Measurements from ENCODE around the gene FSHB. TPM values are rescaled to one million over a fixed set of nuclear protein-coding genes. Genes with fewer than 3 reads are reported as not detected.
"Not testable (repeated sequence)": the region's sequence is repeated elsewhere in the genome, so short reads cannot be mapped to it uniquely, and the experiment has no call there.

FSHB gene
- not detected for total RNA-seq

GRCh38 chr11:30230714-30231113 is at the start of gene FSHB:
Gene FSHB (plus strand): TSS chr11:30231014. CDS start chr11:30231903, 889 bp downstream.
- 74% methylated on average over 3 of the region's 3 CpGs for WGBS
- no peak within 1 kb of the TSS for H3K27ac ChIP-seq
- no peaks in the 10 kb centered on the region for H3K27me3 ChIP-seq
- no peaks in the 10 kb centered on the region for H3K4me1 ChIP-seq
- H3K4me3 ChIP-seq = no peak within 1 kb of the TSS
- no peak for DNase-seq (ENCODE audit: low spot score in 2 of 2)
- no peaks in the 10 kb centered on the region for H3K36me3 ChIP-seq
- TF ChIP-seq POLR2A (IDR thresholded peaks at IDR 0.05) (no peak), EP300 (IDR thresholded peaks at IDR 0.05) (no peak), CTCF (IDR thresholded peaks at IDR 0.05) (no peak), POLR2AphosphoS5 (IDR thresholded peaks at IDR 0.05) (no peak)
- peaks cover 4% of the 10 kb centered on the region for H3K9me3 ChIP-seq

DNA sequence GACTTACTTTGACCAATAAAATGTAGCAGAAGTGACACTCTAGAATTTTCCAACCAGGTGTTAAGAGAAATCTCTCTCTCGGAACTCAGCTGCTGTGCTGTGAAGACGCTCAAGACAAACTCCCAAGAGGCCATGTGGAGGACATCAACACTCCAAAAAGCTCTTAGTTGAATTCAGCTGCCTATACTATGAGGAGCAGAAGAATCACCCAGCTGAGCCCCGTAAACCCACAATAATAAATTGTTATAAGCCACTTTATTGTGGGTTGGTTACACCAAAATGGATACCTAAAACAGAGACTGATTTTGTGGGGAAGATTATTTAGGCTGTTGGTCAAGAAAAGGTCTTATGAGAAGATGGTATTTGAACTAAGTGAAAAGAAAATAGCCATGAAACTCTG is 44.1 kb upstream of the FSHB start:
- Histone ChIP-seq H3K4me3 (no peak overlapping the region), H3K4me1 (no peaks in the 10 kb centered on the region), H3K9me3 (no peaks in the 10 kb centered on the region), H3K27ac (no peak overlapping the region), H3K27me3 (no peaks in the 10 kb centered on the region), H3K36me3 (no peaks in the 10 kb centered on the region)
- WGBS = 82% methylated on average over 3 of the region's 3 CpGs
- DNase-seq (ENCODE audit: low spot score in 2 of 2) = no peak
- TF ChIP-seq EP300 (IDR thresholded peaks at IDR 0.05) (no peak), POLR2A (IDR thresholded peaks at IDR 0.05) (no peak), CTCF (IDR thresholded peaks at IDR 0.05) (no peak), POLR2AphosphoS5 (IDR thresholded peaks at IDR 0.05) (no peak)

GRCh38 chr11:30192620-30193019 is 38.2 kb upstream of the FSHB start:
- no peaks in the 10 kb centered on the region for H3K36me3 ChIP-seq
- H3K9me3 ChIP-seq = no peaks in the 10 kb centered on the region
- TF ChIP-seq EP300 (IDR thresholded peaks at IDR 0.05) (no peak), CTCF (IDR thresholded peaks at IDR 0.05) (no peak), POLR2AphosphoS5 (IDR thresholded peaks at IDR 0.05) (no peak), POLR2A (IDR thresholded peaks at IDR 0.05) (no peak)
- no peaks in the 10 kb centered on the region for H3K27me3 ChIP-seq
- H3K4me3 ChIP-seq = no peak overlapping the region
- H3K4me1 ChIP-seq = no peaks in the 10 kb centered on the region
- H3K27ac ChIP-seq = no peak overlapping the region
- DNase-seq (ENCODE audit: low spot score in 2 of 2) = no peak

DNA sequence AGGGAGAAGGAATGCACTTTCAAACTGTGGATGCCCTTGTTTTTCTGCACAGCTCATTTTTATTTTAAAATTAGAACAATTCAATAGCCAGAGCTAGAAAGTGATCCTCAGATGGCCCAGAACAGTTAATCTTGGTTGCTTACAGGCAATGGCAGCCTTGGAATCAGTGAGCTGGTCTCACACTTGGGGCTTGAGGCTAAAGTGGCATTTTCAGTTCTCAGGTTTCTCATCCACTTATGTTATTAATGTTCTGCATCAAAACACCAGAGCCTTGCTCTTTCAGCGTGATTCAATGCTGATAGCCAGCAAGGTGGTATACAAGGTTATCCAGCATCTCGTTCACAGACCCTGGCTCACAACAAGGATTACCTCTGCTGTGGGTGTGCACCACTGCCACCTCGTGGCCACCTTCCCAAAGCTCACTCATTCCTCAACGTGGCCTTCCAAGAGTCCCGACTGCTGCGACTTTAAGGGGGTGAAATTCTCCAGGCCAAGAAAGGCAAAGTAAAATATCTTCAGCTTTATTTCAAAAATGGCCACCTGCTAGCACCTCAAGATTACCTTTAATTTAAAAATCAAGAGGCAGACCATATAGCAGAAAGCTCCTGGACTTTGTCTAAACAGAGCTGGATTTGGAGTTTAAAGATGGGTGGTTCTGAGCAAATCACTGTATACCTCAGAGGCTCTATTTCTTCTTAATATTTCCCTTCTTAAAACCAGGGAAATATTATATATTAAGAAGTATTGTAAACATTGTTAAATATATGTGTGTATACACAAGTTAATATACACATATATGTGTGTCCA is 34.2 kb upstream of the FSHB start:
- TF ChIP-seq CTCF (IDR thresholded peaks at IDR 0.05) = peak in 1 of 2 donors; percentile 63
- no peak for TF ChIP-seq EP300 (IDR thresholded peaks at IDR 0.05)
- Histone ChIP-seq H3K27ac (no peak overlapping the region), H3K27me3 (no peaks in the 10 kb centered on the region), H3K36me3 (no peaks in the 10 kb centered on the region), H3K4me3 (no peak overlapping the region), H3K9me3 (no peaks in the 10 kb centered on the region), H3K4me1 (no peaks in the 10 kb centered on the region)
- 18% methylated on average over 6 of the region's 6 CpGs for WGBS
- DNase-seq (ENCODE audit: low spot score in 2 of 2) = no peak

- TF ChIP-seq POLR2AphosphoS5 (IDR thresholded peaks at IDR 0.05) (no peak), EP300 (IDR thresholded peaks at IDR 0.05) (no peak), CTCF (IDR thresholded peaks at IDR 0.05) (no peak), POLR2A (IDR thresholded peaks at IDR 0.05) (no peak)
- H3K4me3 ChIP-seq = no peak overlapping the region
- H3K27ac ChIP-seq = no peak overlapping the region
- H3K4me1 ChIP-seq = no peaks in the 10 kb centered on the region
- H3K27me3 ChIP-seq = no peaks in the 10 kb centered on the region
- no peak for DNase-seq (ENCODE audit: low spot score in 2 of 2)
- 63% methylated on average over 2 of the region's 2 CpGs for WGBS
- H3K36me3 ChIP-seq = no peaks in the 10 kb centered on the region
- no peaks in the 10 kb centered on the region for H3K9me3 ChIP-seq
These were observed 32.9 kb upstream of the FSHB start for GRCh38 chr11:30197869-30198268.

- not testable (repeated sequence) for H3K4me1 ChIP-seq; H3K27ac ChIP-seq; H3K9me3 ChIP-seq; H3K4me3 ChIP-seq; DNase-seq (ENCODE audit: low spot score in 2 of 2); H3K27me3 ChIP-seq; H3K36me3 ChIP-seq
- WGBS = 96% methylated on average over 6 of the region's 6 CpGs
These were observed 27.8 kb upstream of the FSHB start for GRCh38 chr11:30202989-30203388.

Measured in suprapubic skin (tissue), 4 donors.